Activated CD4-positive, alpha-beta memory T cell treated with anti-CD3 and anti-CD28 coated beads for 36 hours (primary cell): Measurements from ENCODE around the gene MAPK8IP3. TPM values are rescaled to one million over a fixed set of nuclear protein-coding genes. Genes with fewer than 3 reads are reported as not detected.

Experiments used
- CTCF ChIA-PET: fragments of 350-600 bp; sonication (Branson Sonifier 250); formaldehyde crosslinking; loops from one replicate; lab custom pipeline; 2021; ENCODE audit warnings: antibody characterized with exemption, inconsistent platforms; lab: Charles Lee
- POLR2A ChIA-PET: fragments of 350-600 bp; sonication (Branson Sonifier 250); formaldehyde crosslinking; loops from one replicate; lab custom pipeline; 2021; ENCODE audit warnings: antibody characterized with exemption; lab: Charles Lee
- DNase-seq: peaks from one replicate; pipeline ENCODE4 v3.0.0-alpha.2; 2020
- H3K27ac Mint-ChIP-seq: one replicate; pipeline ENCODE4 v1.8.0; 2021; ENCODE audit warnings: mixed read lengths
- H3K27me3 Mint-ChIP-seq: one replicate; pipeline ENCODE4 v1.8.0; 2021; ENCODE audit warnings: mixed read lengths
- H3K36me3 Mint-ChIP-seq: one replicate; pipeline ENCODE4 v1.8.0; 2021; ENCODE audit warnings: mixed read lengths
- H3K4me1 Mint-ChIP-seq: one replicate; pipeline ENCODE4 v1.8.0; 2021; ENCODE audit warnings: low read depth, mixed read lengths
- H3K4me3 Mint-ChIP-seq: one replicate; pipeline ENCODE4 v1.8.0; 2021; ENCODE audit warnings: mild to moderate bottlenecking, mixed read lengths
- H3K9me3 Mint-ChIP-seq: one replicate; pipeline ENCODE4 v1.8.0; 2021; ENCODE audit warnings: mixed read lengths
- intact Hi-C: fragments of 100-400 bp; cut with micrococcal nuclease; formaldehyde crosslinking; loops from one replicate; pipeline ENCODE4 v1.15.1; 2023
- total RNA-seq, 2 experiments: library from RNA; stranded (reverse); gene quantifications; one replicate each; pipeline ENCODE4 v1.2.3, GENCODE V29; 2021

MAPK8IP3 gene
- total RNA-seq, 2 experiments from 2014 or later = 51.7 to 56.8 TPM

GRCh38 chr16:1774448-1774780 lies 68.4 kb downstream of the MAPK8IP3 start:
- no peak overlapping the region for H3K4me3 Mint-ChIP-seq
- ChIA-PET POLR2A (interaction anchor here (1.0 kb wide), 1 partner anchor 8 kb away, joined by 8 read pairs; the partner anchor contains the start of genes NUBP2 and SPSB3), CTCF (interaction anchor here (1.0 to 4.8 kb wide), 2 partner anchors 9 to 155 kb away, joined by 4 to 42 read pairs; partner anchors contain the start of genes NUBP2 and SPSB3)
- peaks cover 6% of the 10 kb centered on the region for H3K4me1 Mint-ChIP-seq
- H3K36me3 Mint-ChIP-seq = peaks cover 15% of the 10 kb centered on the region
- no peaks in the 10 kb centered on the region for H3K9me3 Mint-ChIP-seq
- no peaks in the 10 kb centered on the region for H3K27me3 Mint-ChIP-seq
- DNase-seq = no peak
- no peak overlapping the region for H3K27ac Mint-ChIP-seq
- intact Hi-C loops = loop anchor here (5.0 kb wide), 1 partner anchor 162 kb away; the partner anchor contains the start of genes CRAMP1 and IFT140

- H3K9me3 Mint-ChIP-seq = no peaks in the 10 kb centered on the region
- H3K27ac Mint-ChIP-seq = no peak overlapping the region
- no peaks in the 10 kb centered on the region for H3K27me3 Mint-ChIP-seq
- CTCF ChIA-PET = interaction anchor here (0.6 to 4.8 kb wide), 4 partner anchors 8 to 155 kb away, joined by 3 to 42 read pairs (median 4); partner anchors contain the start of genes NUBP2 and SPSB3
- H3K36me3 Mint-ChIP-seq = peaks cover 13% of the 10 kb centered on the region
- POLR2A ChIA-PET = no interaction called here
- H3K4me1 Mint-ChIP-seq = peaks cover 3% of the 10 kb centered on the region
- no peak for DNase-seq
- no peak overlapping the region for H3K4me3 Mint-ChIP-seq
- intact Hi-C loops = no loop called here
Observed at GRCh38 chr16:1775006-1775845, 69.2 kb downstream of the MAPK8IP3 start.

GRCh38 chr16:1775846-1776671 lies 70.1 kb downstream of the MAPK8IP3 start:
- no peak overlapping the region for H3K4me3 Mint-ChIP-seq
- POLR2A ChIA-PET = no interaction called here
- peaks cover 3% of the 10 kb centered on the region for H3K4me1 Mint-ChIP-seq
- no peaks in the 10 kb centered on the region for H3K27me3 Mint-ChIP-seq
- CTCF ChIA-PET = interaction anchor here (1.2 kb wide), 1 partner anchor 154 kb away, joined by 3 read pairs; no protein-coding TSS in a partner anchor
- H3K36me3 Mint-ChIP-seq = peaks cover 9% of the 10 kb centered on the region
- intact Hi-C loops = no loop called here
- no peak overlapping the region for H3K27ac Mint-ChIP-seq
- DNase-seq = no peak
- H3K9me3 Mint-ChIP-seq = no peaks in the 10 kb centered on the region

- DNase-seq = no peak
- H3K27me3 Mint-ChIP-seq = no peaks in the 10 kb centered on the region
- ChIA-PET POLR2A (no interaction called here), CTCF (no interaction called here)
- H3K9me3 Mint-ChIP-seq = no peaks in the 10 kb centered on the region
- peak overlapping the region; percentile 18 for H3K27ac Mint-ChIP-seq
- intact Hi-C loops = no loop called here
- peaks cover 9% of the 10 kb centered on the region for H3K4me1 Mint-ChIP-seq
- H3K4me3 Mint-ChIP-seq = no peak overlapping the region
- peaks cover 9% of the 10 kb centered on the region for H3K36me3 Mint-ChIP-seq
Observed at GRCh38 chr16:1776672-1776955, 70.6 kb downstream of the MAPK8IP3 start.

GRCh38 chr16:1776991-1777374 lies 71.0 kb downstream of the MAPK8IP3 start:
- H3K36me3 Mint-ChIP-seq = peaks cover 6% of the 10 kb centered on the region
- no peaks in the 10 kb centered on the region for H3K27me3 Mint-ChIP-seq
- H3K9me3 Mint-ChIP-seq = no peaks in the 10 kb centered on the region
- H3K4me3 Mint-ChIP-seq = no peak overlapping the region
- peaks cover 11% of the 10 kb centered on the region for H3K4me1 Mint-ChIP-seq
- intact Hi-C loops = no loop called here
- CTCF ChIA-PET = no interaction called here
- H3K27ac Mint-ChIP-seq = peak overlapping the region; percentile 18
- POLR2A ChIA-PET = no interaction called here
- DNase-seq = no peak

GRCh38 chr16:1777375-1778199 lies 71.6 kb downstream of the MAPK8IP3 start:
- H3K27ac Mint-ChIP-seq = no peak overlapping the region
- peaks cover 11% of the 10 kb centered on the region for H3K4me1 Mint-ChIP-seq
- H3K36me3 Mint-ChIP-seq = no peaks in the 10 kb centered on the region
- ChIA-PET POLR2A (no interaction called here), CTCF (no interaction called here)
- no peaks in the 10 kb centered on the region for H3K9me3 Mint-ChIP-seq
- H3K27me3 Mint-ChIP-seq = no peaks in the 10 kb centered on the region
- no peak for DNase-seq
- H3K4me3 Mint-ChIP-seq = no peak overlapping the region
- intact Hi-C loops = no loop called here

- Mint-ChIP-seq H3K27ac (no peak overlapping the region), H3K4me3 (no peak overlapping the region), H3K4me1 (peaks cover 15% of the 10 kb centered on the region), H3K36me3 (peaks cover 3% of the 10 kb centered on the region), H3K9me3 (no peaks in the 10 kb centered on the region), H3K27me3 (no peaks in the 10 kb centered on the region)
- CTCF ChIA-PET = no interaction called here
- intact Hi-C loops = no loop called here
- no peak for DNase-seq
- POLR2A ChIA-PET = interaction anchor here (5.4 kb wide), 1 partner anchor 8 kb away, joined by 56 read pairs; the partner anchor contains the start of genes EME2, MRPS34 and NME3
Observed at GRCh38 chr16:1778200-1779179, 72.5 kb downstream of the MAPK8IP3 start.

GRCh38 chr16:1779234-1779701 lies 73.3 kb downstream of the MAPK8IP3 start:
- no peak overlapping the region for H3K27ac Mint-ChIP-seq
- intact Hi-C loops = no loop called here
- H3K36me3 Mint-ChIP-seq = peaks cover 3% of the 10 kb centered on the region
- POLR2A ChIA-PET = interaction anchor here (5.4 kb wide), 1 partner anchor 9 kb away, joined by 56 read pairs; the partner anchor contains the start of genes EME2, MRPS34 and NME3
- H3K4me1 Mint-ChIP-seq = peaks cover 14% of the 10 kb centered on the region
- DNase-seq = no peak
- CTCF ChIA-PET = no interaction called here
- no peak overlapping the region for H3K4me3 Mint-ChIP-seq
- no peaks in the 10 kb centered on the region for H3K27me3 Mint-ChIP-seq
- no peaks in the 10 kb centered on the region for H3K9me3 Mint-ChIP-seq

- no peaks in the 10 kb centered on the region for H3K9me3 Mint-ChIP-seq
- no peak for DNase-seq
- peaks cover 16% of the 10 kb centered on the region for H3K4me1 Mint-ChIP-seq
- H3K4me3 Mint-ChIP-seq = peak overlapping the region; percentile 32
- H3K36me3 Mint-ChIP-seq = peaks cover 3% of the 10 kb centered on the region
- intact Hi-C loops = no loop called here
- H3K27me3 Mint-ChIP-seq = no peaks in the 10 kb centered on the region
- CTCF ChIA-PET = no interaction called here
- peak overlapping the region; percentile 49 for H3K27ac Mint-ChIP-seq
- POLR2A ChIA-PET = interaction anchor here (1.0 to 5.4 kb wide), 3 partner anchors 9 to 375 kb away, joined by 3 to 56 read pairs (median 3); partner anchors contain the start of genes EME2, MRPS34, NME3 and TRAF7
Observed at GRCh38 chr16:1779741-1780676, 74.0 kb downstream of the MAPK8IP3 start.

- Mint-ChIP-seq H3K4me3 (peak overlapping the region; percentile 76), H3K36me3 (peaks cover 3% of the 10 kb centered on the region), H3K27me3 (no peaks in the 10 kb centered on the region), H3K27ac (no peak overlapping the region), H3K9me3 (no peaks in the 10 kb centered on the region), H3K4me1 (peaks cover 20% of the 10 kb centered on the region)
- ChIA-PET CTCF (no interaction called here), POLR2A (interaction anchor here (1.0 to 5.4 kb wide), 3 partner anchors 10 to 375 kb away, joined by 3 to 56 read pairs (median 3); partner anchors contain the start of genes EME2, MRPS34, NME3 and TRAF7)
- intact Hi-C loops = no loop called here
- no peak for DNase-seq
Observed at GRCh38 chr16:1780677-1781072, 74.7 kb downstream of the MAPK8IP3 start.
